Activated CD4-positive, alpha-beta T cell treated with anti-CD3 and anti-CD28 coated beads, Interleukin-2, amount 10 ng/mL, durations not matched to agents 7 days and 5 days (primary cell): ENCODE data around the gene RIPOR3. TPM values are rescaled to one million over a fixed set of nuclear protein-coding genes. Genes with fewer than 3 reads are reported as not detected.
"Not testable (repeated sequence)": the region's sequence is repeated elsewhere in the genome, so short reads cannot be mapped to it uniquely, and the experiment has no call there.

Experiments used
- CTCF ChIA-PET: fragments of 350-600 bp; sonication (Branson Sonifier 250); formaldehyde crosslinking; loops from one replicate; lab custom pipeline; 2021; ENCODE audit warnings: antibody characterized with exemption; lab: Charles Lee
- POLR2A ChIA-PET: fragments of 350-600 bp; sonication (Branson Sonifier 250); formaldehyde crosslinking; loops from one replicate; lab custom pipeline; 2021; ENCODE audit warnings: antibody characterized with exemption; lab: Charles Lee
- DNase-seq: peaks from one replicate; pipeline ENCODE4 v3.0.0-alpha.2; 2020
- H3K27ac Mint-ChIP-seq: one replicate; pipeline ENCODE4 v1.8.0; 2021; ENCODE audit warnings: mild to moderate bottlenecking, moderate library complexity, mixed read lengths
- H3K27me3 Mint-ChIP-seq: one replicate; pipeline ENCODE4 v1.8.0; 2021; ENCODE audit warnings: mixed read lengths
- H3K36me3 Mint-ChIP-seq: one replicate; pipeline ENCODE4 v1.8.0; 2021; ENCODE audit warnings: low read depth, mixed read lengths
- H3K4me1 Mint-ChIP-seq: one replicate; pipeline ENCODE4 v1.8.0; 2021; ENCODE audit warnings: mixed read lengths
- H3K4me3 Mint-ChIP-seq: one replicate; pipeline ENCODE4 v1.8.0; 2021; ENCODE audit warnings: mild to moderate bottlenecking, moderate library complexity, mixed read lengths
- H3K9me3 Mint-ChIP-seq: one replicate; pipeline ENCODE4 v1.8.0; 2021; ENCODE audit warnings: mixed read lengths
- total RNA-seq, 2 experiments: library from RNA; stranded (reverse); gene quantifications; one replicate each; pipeline ENCODE4 v1.2.3, GENCODE V29; 2021

The RIPOR3 gene
- total RNA-seq, 2 experiments from 2014 or later = not detected

GRCh38 chr20:50646483-50646996 lies 44.8 kb downstream of the RIPOR3 start:
- POLR2A ChIA-PET = no interaction called here

DNA sequence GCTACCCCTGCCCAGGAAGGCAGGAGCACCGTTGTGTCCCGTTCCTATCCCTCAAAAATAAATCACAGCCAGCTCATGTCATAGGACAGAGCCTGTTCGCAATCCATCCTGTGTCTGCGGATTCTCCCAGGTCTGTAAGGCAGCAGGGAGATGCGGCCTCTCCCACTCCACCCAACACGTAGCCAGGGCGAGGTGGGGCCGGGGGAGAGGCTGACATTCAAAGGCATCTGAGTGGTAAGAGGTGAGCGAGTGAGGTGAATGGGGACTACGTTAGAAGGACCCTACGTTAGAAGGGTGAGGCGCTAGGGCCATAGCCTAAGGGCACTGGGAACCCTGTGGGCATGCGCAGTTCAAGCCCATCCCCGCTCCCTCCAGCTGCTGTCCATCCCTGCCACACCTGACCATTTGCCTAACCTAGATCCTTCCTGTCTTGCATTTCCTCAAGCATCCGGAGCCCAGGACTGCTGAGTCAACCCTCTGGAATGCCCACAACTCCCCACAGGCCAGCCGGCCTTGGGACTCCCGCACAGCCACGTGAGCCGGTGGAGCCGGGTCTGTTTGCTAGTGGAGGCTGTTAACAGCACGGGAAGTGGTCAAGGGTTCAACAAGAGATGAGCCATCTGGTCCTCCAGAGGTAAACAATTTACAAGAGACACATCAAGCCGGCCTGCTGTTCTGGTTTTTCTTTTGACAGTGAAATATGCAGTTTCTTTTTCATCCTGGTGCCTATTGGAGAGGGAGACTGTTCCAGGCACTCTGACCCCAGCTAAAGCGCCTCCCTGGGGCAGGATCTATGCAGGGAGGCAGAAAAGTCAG lies 45.9 kb downstream of the RIPOR3 start:
- CTCF ChIA-PET = no interaction called here
- no peaks in the 10 kb centered on the region for H3K36me3 Mint-ChIP-seq
- POLR2A ChIA-PET = no interaction called here
- peaks cover 5% of the 10 kb centered on the region for H3K9me3 Mint-ChIP-seq
- no peaks in the 10 kb centered on the region for H3K4me1 Mint-ChIP-seq
- no peak overlapping the region for H3K27ac Mint-ChIP-seq
- no peaks in the 10 kb centered on the region for H3K27me3 Mint-ChIP-seq
- no peak for DNase-seq
- H3K4me3 Mint-ChIP-seq = no peak overlapping the region

More at GRCh38 chr20:50646483-50646996, 44.8 kb downstream of the RIPOR3 start:
- Mint-ChIP-seq H3K27me3 (no peaks in the 10 kb centered on the region), H3K4me1 (no peaks in the 10 kb centered on the region), H3K9me3 (peaks cover 5% of the 10 kb centered on the region), H3K36me3 (no peaks in the 10 kb centered on the region), H3K27ac (no peak overlapping the region), H3K4me3 (no peak overlapping the region)
- DNase-seq = no peak
- CTCF ChIA-PET = interaction anchor here (1.3 kb wide), 1 partner anchor 10 kb away, joined by 3 read pairs; no protein-coding TSS in a partner anchor

- Mint-ChIP-seq H3K4me3 (no peak overlapping the region), H3K4me1 (no peaks in the 10 kb centered on the region), H3K36me3 (no peaks in the 10 kb centered on the region), H3K27ac (no peak overlapping the region), H3K27me3 (no peaks in the 10 kb centered on the region), H3K9me3 (peaks cover 5% of the 10 kb centered on the region)
- DNase-seq = no peak
- POLR2A ChIA-PET = no interaction called here
- CTCF ChIA-PET = interaction anchor here (0.7 to 1.2 kb wide), 2 partner anchors 11 to 18 kb away, joined by 3 to 4 read pairs; no protein-coding TSS in a partner anchor
Observed at GRCh38 chr20:50642288-50642803, 49.0 kb downstream of the RIPOR3 start.

DNA sequence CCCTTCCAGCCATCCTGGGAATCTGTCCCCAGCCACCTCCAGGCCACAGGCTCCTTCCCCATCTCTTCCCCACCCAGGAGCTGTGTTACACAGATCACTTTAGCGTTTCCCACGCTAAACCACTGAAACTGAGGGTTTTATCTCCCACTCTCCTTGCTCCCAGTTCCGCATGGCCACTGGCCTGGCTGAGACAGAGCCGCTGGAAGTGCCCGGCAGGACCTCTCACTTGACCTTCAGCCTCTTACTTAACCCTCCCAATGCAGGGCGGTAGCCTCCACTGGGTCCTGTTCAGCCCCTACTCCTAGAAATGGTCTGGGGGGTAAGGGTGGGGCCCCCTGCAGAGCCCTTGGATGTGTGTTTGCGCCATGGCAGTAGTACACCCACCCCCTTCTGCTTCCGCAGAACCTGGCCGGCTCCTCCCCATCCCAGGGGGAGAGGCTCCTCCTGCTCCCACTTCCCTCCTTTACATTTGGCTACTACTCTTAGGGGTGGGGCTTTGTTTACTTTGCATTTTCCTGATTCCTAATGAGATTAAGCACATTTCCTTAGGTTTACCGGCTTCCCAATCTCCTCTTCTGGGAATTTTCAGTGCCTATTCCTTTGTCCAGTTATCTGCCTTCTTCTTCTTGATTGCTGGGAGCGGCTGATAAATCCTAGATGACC lies 49.6 kb downstream of the RIPOR3 start:
- H3K9me3 Mint-ChIP-seq, H3K36me3 Mint-ChIP-seq, H3K27ac Mint-ChIP-seq, H3K4me3 Mint-ChIP-seq, H3K27me3 Mint-ChIP-seq, H3K4me1 Mint-ChIP-seq, POLR2A ChIA-PET, DNase-seq: not testable (repeated sequence)
- CTCF ChIA-PET = interaction anchor here (1.2 to 1.6 kb wide), 2 partner anchors 11 to 16 kb away, joined by 3 to 4 read pairs; no protein-coding TSS in a partner anchor

GRCh38 chr20:50639971-50640711 lies 51.2 kb downstream of the RIPOR3 start:
- DNase-seq, H3K27me3 Mint-ChIP-seq, H3K27ac Mint-ChIP-seq, H3K4me3 Mint-ChIP-seq, H3K9me3 Mint-ChIP-seq, H3K4me1 Mint-ChIP-seq, H3K36me3 Mint-ChIP-seq, POLR2A ChIA-PET: not testable (repeated sequence)
- CTCF ChIA-PET = interaction anchor here (0.6 to 1.6 kb wide), 2 partner anchors 14 to 15 kb away, joined by 4 read pairs; no protein-coding TSS in a partner anchor

DNA sequence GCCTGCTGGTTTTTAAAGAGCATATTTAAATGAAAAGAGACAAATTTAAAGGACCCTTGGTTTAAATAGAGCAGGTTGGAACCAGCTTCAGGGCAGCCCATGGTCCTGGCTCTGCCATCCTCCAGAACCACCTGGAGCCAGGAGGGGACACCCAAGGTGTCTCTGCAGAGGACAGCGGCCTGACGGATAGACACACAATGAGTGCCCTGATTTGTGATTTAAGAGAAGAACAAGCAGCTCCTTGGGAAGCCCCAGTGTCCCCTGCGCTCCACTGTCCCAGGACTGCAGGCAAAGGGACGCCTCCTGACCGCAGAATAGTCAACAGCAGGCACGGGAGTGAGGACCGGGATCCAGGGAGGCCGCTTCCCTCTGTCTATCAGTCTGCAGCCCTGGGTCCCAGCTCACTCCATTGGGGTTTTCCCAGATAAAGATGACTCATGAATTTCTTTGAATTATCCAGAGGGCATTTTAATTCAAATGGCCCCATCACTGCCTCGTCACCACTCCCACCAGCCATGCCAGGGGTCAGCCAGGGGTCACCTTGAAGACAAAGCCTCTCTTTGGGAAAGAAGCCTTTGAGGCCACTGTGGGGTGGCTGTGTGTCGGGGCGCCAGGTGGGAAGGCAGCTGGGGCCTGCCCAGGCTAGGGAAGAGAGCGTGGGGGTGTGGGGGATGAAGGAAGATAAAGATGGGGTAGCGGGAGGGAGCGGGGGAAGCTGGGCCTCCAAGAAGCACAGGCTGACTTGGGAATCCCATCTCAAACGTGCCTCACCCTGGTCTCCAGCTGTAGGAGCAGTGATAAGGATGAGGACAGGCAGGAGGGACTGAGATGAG lies 53.1 kb downstream of the RIPOR3 start:
- H3K27me3 Mint-ChIP-seq, POLR2A ChIA-PET, H3K4me1 Mint-ChIP-seq, DNase-seq, H3K9me3 Mint-ChIP-seq, H3K4me3 Mint-ChIP-seq, H3K36me3 Mint-ChIP-seq, H3K27ac Mint-ChIP-seq: not testable (repeated sequence)
- CTCF ChIA-PET = interaction anchor here (1.3 kb wide), 1 partner anchor 12 kb away, joined by 4 read pairs; no protein-coding TSS in a partner anchor

DNA sequence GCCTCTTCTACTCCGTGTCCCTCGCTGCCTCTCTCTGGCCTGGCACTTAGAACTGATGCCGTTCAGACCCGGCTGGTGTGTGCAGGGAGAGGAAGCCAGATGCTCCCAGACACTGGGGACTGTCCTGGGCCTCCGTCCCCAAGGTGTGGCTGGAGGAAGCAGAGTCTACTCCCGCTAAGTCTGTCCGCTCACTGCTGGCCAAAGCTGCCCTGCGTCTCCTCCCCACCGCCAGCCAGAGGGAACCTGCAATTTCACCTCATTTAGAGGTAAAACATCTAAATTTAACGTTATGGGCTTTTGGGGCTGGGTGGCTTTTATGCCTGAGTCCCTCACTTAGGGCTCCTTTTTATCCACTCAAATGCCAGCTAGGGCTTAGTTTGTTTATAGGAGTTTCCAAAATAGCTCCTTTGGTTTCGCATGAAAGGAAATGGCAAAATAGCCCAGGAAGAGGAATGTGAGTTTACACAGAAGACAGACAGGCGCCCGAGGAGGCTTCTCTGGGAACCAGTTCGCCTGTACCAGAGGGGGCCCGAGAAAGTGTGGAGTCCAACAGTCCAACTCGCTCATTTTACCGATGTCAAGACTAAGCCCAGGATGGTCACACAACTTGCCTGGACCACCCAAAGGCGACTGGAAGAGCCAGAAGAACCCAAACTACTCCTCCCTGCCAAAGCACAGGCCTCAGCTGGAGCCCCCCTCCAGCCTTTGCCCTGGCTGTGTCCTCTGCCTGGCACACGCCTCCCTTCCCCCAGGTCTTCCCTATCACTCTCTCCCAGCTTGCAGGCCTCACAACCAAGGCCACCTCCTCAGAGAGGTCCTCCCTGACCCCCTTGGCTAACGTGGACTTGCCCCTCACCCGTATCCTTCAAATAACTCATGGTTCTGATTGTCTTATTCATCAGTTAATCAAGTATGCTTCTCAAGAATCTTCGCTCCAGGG lies 54.5 kb downstream of the RIPOR3 start:
- Mint-ChIP-seq H3K4me3 (no peak overlapping the region), H3K4me1 (no peaks in the 10 kb centered on the region), H3K27me3 (no peaks in the 10 kb centered on the region), H3K9me3 (no peaks in the 10 kb centered on the region), H3K27ac (no peak overlapping the region), H3K36me3 (no peaks in the 10 kb centered on the region)
- CTCF ChIA-PET = interaction anchor here (1.2 to 3.0 kb wide), 4 partner anchors 11 to 40 kb away, joined by 3 to 18 read pairs (median 4); no protein-coding TSS in a partner anchor
- no peak for DNase-seq
- POLR2A ChIA-PET = no interaction called here

- H3K4me1 Mint-ChIP-seq = no peaks in the 10 kb centered on the region
- POLR2A ChIA-PET = no interaction called here
- CTCF ChIA-PET = interaction anchor here (0.5 to 3.0 kb wide), 7 partner anchors 10 to 639 kb away, joined by 3 to 18 read pairs (median 3); no protein-coding TSS in a partner anchor
- H3K36me3 Mint-ChIP-seq = no peaks in the 10 kb centered on the region
- no peaks in the 10 kb centered on the region for H3K27me3 Mint-ChIP-seq
- no peak overlapping the region for H3K4me3 Mint-ChIP-seq
- peak; percentile 54 for DNase-seq
- H3K27ac Mint-ChIP-seq = no peak overlapping the region
- H3K9me3 Mint-ChIP-seq = no peaks in the 10 kb centered on the region
Observed at GRCh38 chr20:50635676-50636600, 55.4 kb downstream of the RIPOR3 start.

- ChIA-PET POLR2A (no interaction called here), CTCF (interaction anchor here (1.1 to 3.0 kb wide), 4 partner anchors 9 to 43 kb away, joined by 3 to 18 read pairs (median 4); no protein-coding TSS in a partner anchor)
- H3K4me3 Mint-ChIP-seq = no peak overlapping the region
- H3K4me1 Mint-ChIP-seq = no peaks in the 10 kb centered on the region
- H3K9me3 Mint-ChIP-seq = no peaks in the 10 kb centered on the region
- H3K36me3 Mint-ChIP-seq = no peaks in the 10 kb centered on the region
- no peaks in the 10 kb centered on the region for H3K27me3 Mint-ChIP-seq
- no peak for DNase-seq
- H3K27ac Mint-ChIP-seq = no peak overlapping the region
Observed at GRCh38 chr20:50635014-50635557, 56.3 kb downstream of the RIPOR3 start.

GRCh38 chr20:50634191-50634590 lies 57.2 kb downstream of the RIPOR3 start:
- CTCF ChIA-PET = interaction anchor here (0.6 to 3.0 kb wide), 3 partner anchors 8 to 422 kb away, joined by 3 to 18 read pairs (median 3); no protein-coding TSS in a partner anchor

More at GRCh38 chr20:50634191-50634590, 57.2 kb downstream of the RIPOR3 start:
- no peak for DNase-seq
- POLR2A ChIA-PET = no interaction called here
- H3K27me3 Mint-ChIP-seq = no peaks in the 10 kb centered on the region
- no peaks in the 10 kb centered on the region for H3K9me3 Mint-ChIP-seq
- no peaks in the 10 kb centered on the region for H3K36me3 Mint-ChIP-seq
- H3K4me1 Mint-ChIP-seq = no peaks in the 10 kb centered on the region
- H3K4me3 Mint-ChIP-seq = no peak overlapping the region
- H3K27ac Mint-ChIP-seq = no peak overlapping the region
